Osteocyte (in vitro differentiated cells): ENCODE data around the gene FECH. TPM values are rescaled to one million over a fixed set of nuclear protein-coding genes. Genes with fewer than 3 reads are reported as not detected.
A peak's percentile ranks its signal among the peaks of the same experiment; 100 is the strongest.
"Not testable (repeated sequence)": the region's sequence is repeated elsewhere in the genome, so short reads cannot be mapped to it uniquely, and the experiment has no call there.

Experiments used
- DNase-seq: peaks from one replicate; pipeline ENCODE4 v3.0.0; 2021; ENCODE audit warnings: mixed read lengths; ENCODE audit not compliant: unreplicated experiment; ENCODE audit errors: extremely low spot score
- H3K27ac Mint-ChIP-seq: one replicate; pipeline ENCODE4 v1.8.0; 2021; ENCODE audit warnings: mild to moderate bottlenecking, mixed read lengths; ENCODE audit not compliant: unreplicated experiment
- H3K27me3 Mint-ChIP-seq: one replicate; pipeline ENCODE4 v1.8.0; 2021; ENCODE audit warnings: mixed read lengths; ENCODE audit not compliant: unreplicated experiment
- H3K36me3 Mint-ChIP-seq: one replicate; pipeline ENCODE4 v1.8.0; 2021; ENCODE audit warnings: mixed read lengths; ENCODE audit not compliant: unreplicated experiment
- H3K4me1 Mint-ChIP-seq: one replicate; pipeline ENCODE4 v1.8.0; 2021; ENCODE audit warnings: mixed read lengths; ENCODE audit not compliant: unreplicated experiment
- H3K4me3 Mint-ChIP-seq: one replicate; pipeline ENCODE4 v1.8.0; 2021; ENCODE audit warnings: mild to moderate bottlenecking, moderate library complexity, mixed read lengths; ENCODE audit not compliant: unreplicated experiment
- H3K9me3 Mint-ChIP-seq: one replicate; pipeline ENCODE4 v1.8.0; 2021; ENCODE audit warnings: mixed read lengths; ENCODE audit not compliant: unreplicated experiment
- CTCF ChIP-seq: fragments of 200-600 bp; sonication (generic); IDR thresholded peaks from 2 replicates; pipeline ENCODE4 v1.5.0; 2021; ENCODE audit warnings: antibody characterized with exemption, mild to moderate bottlenecking, moderate library complexity
- total RNA-seq: library from RNA; stranded (reverse); gene quantifications from 2 replicates; pipeline ENCODE4 v1.2.1, GENCODE V29; 2021

Gene FECH
- total RNA-seq, 1 donor from 2014 or later: 31.8 TPM

- H3K9me3 Mint-ChIP-seq: no peaks in the 10 kb centered on the region
- H3K27me3 Mint-ChIP-seq: no peaks in the 10 kb centered on the region
- TF ChIP-seq CTCF: no peak
- DNase-seq: no peak
- H3K36me3 Mint-ChIP-seq: peaks cover 14% of the 10 kb centered on the region
- H3K4me3 Mint-ChIP-seq: peak overlapping the region; percentile 97
- H3K27ac Mint-ChIP-seq: peak overlapping the region; percentile 18
- H3K4me1 Mint-ChIP-seq: peaks cover 18% of the 10 kb centered on the region
These were observed 33.4 kb upstream of the FECH start for GRCh38 chr18:57619876-57620275.

DNA sequence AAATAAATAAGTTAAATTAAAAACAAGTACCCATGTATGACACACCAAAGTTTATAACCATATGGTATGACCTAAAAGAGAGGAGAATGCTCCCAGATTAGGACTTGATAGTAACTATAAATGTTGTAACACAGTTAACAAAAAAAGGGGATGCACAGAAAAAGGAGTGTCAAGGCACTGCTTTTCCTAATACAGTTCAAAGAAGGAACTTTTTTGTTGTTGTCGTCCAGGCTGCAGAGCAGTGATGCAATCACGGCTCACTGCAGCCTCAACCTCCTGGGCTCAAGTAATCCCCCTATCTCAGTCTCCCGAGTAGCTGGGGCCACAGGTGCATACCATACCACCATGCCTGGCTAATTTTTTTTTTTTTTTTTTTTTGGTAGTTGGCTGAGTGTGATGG lies 32.4 kb upstream of the FECH start:
- peaks cover 18% of the 10 kb centered on the region for H3K4me1 Mint-ChIP-seq
- H3K9me3 Mint-ChIP-seq: no peaks in the 10 kb centered on the region
- no peak overlapping the region for H3K27ac Mint-ChIP-seq
- H3K4me3 Mint-ChIP-seq: no peak overlapping the region
- DNase-seq: no peak
- no peaks in the 10 kb centered on the region for H3K27me3 Mint-ChIP-seq
- TF ChIP-seq CTCF: no peak
- peaks cover 17% of the 10 kb centered on the region for H3K36me3 Mint-ChIP-seq

DNA sequence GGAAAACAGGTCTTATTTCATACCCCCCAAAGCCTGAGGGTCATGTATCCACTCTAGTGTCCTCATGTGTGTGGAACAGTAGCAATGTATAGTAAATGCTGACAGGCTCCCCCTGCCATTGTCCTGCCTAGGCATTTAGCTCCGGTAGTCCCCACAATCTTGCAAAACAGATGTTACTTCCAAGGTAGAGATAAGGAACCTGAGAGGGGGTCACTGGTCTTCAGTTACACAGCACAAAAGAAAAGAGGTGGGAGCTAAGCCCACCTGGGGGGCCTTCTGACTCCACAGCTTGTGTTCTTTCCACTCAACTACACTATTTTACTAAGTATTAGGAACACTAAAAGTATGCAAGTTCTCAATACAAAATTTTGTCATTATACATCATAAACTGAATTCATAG lies 17.4 kb upstream of the FECH start:
- Mint-ChIP-seq H3K36me3 (peaks cover 60% of the 10 kb centered on the region), H3K4me3 (no peak overlapping the region), H3K27me3 (no peaks in the 10 kb centered on the region), H3K27ac (no peak overlapping the region), H3K9me3 (no peaks in the 10 kb centered on the region), H3K4me1 (no peaks in the 10 kb centered on the region)
- TF ChIP-seq CTCF: no peak
- DNase-seq: no peak

- no peaks in the 10 kb centered on the region for H3K27me3 Mint-ChIP-seq
- H3K36me3 Mint-ChIP-seq: peaks cover 28% of the 10 kb centered on the region
- no peak for DNase-seq
- no peak overlapping the region for H3K4me3 Mint-ChIP-seq
- no peaks in the 10 kb centered on the region for H3K9me3 Mint-ChIP-seq
- TF ChIP-seq CTCF: no peak
- H3K27ac Mint-ChIP-seq: no peak overlapping the region
- H3K4me1 Mint-ChIP-seq: no peaks in the 10 kb centered on the region
These were observed 8.8 kb upstream of the FECH start for GRCh38 chr18:57595347-57595746.

- DNase-seq, H3K27me3 Mint-ChIP-seq, H3K9me3 Mint-ChIP-seq, H3K27ac Mint-ChIP-seq, H3K4me1 Mint-ChIP-seq, H3K4me3 Mint-ChIP-seq, H3K36me3 Mint-ChIP-seq: not testable (repeated sequence)
These were observed 6.2 kb upstream of the FECH start for GRCh38 chr18:57592716-57593115.

DNA sequence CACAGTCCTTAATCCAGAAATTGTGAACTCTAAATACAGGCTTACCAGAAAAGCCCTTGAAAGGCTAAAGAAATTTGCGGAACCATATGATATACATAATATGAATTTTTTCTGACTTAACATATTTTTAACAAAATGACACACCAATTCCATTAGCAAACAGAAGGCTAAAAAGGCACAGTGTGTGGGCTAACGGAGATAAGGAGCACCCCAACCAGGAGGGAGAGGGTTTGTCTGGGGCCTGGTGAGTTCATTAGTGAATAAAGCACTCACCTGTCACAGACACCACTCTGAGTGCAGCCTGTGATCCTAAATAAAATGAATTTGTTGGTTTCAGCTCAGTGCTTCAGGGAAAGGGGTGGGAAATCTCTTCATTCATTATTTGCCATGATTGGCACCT lies 2.7 kb upstream of the FECH start:
- no peak for DNase-seq
- peaks cover 4% of the 10 kb centered on the region for H3K36me3 Mint-ChIP-seq

More for the DNA sequence above, 2.7 kb upstream of the FECH start:
- Mint-ChIP-seq H3K27ac (no peak overlapping the region), H3K27me3 (no peaks in the 10 kb centered on the region), H3K4me1 (peaks cover 15% of the 10 kb centered on the region), H3K9me3 (no peaks in the 10 kb centered on the region), H3K4me3 (no peak overlapping the region)
- TF ChIP-seq CTCF: no peak
